SJCRH30 (cell line): Measurements from ENCODE around the gene ARHGAP21. TPM values are rescaled to one million over a fixed set of nuclear protein-coding genes. Genes with fewer than 3 reads are reported as not detected.
A peak's percentile ranks its signal among the peaks of the same experiment; 100 is the strongest.
"Not testable (repeated sequence)": the region's sequence is repeated elsewhere in the genome, so short reads cannot be mapped to it uniquely, and the experiment has no call there.

Experiments used
- DNase-seq, 2 experiments: peaks; one replicate each; pipeline ENCODE4 v3.0.0-alpha.2; 2015 to 2020
- H3K27ac ChIP-seq: fragments of 250-450 bp; sonication (Bioruptor Pico); 2 replicates; pipeline ENCODE4 v1.5.1; 2020; ENCODE audit warnings: mild to moderate bottlenecking, moderate library complexity
- H3K27me3 ChIP-seq: fragments of 250-450 bp; sonication (Bioruptor Pico); 2 replicates; pipeline ENCODE4 v1.5.1; 2020; ENCODE audit warnings: mild to moderate bottlenecking, moderate library complexity
- H3K36me3 ChIP-seq: fragments of 250-450 bp; sonication (Bioruptor Pico); 2 replicates; pipeline ENCODE4 v1.5.1; 2020; ENCODE audit warnings: mild to moderate bottlenecking, moderate library complexity
- H3K4me1 ChIP-seq: fragments of 250-450 bp; sonication (Bioruptor Pico); 2 replicates; pipeline ENCODE4 v1.5.1; 2020; ENCODE audit warnings: mild to moderate bottlenecking, moderate library complexity
- H3K4me3 ChIP-seq: fragments of 250-450 bp; sonication (Bioruptor Pico); 2 replicates; pipeline ENCODE4 v1.5.1; 2020; ENCODE audit warnings: mild to moderate bottlenecking, moderate library complexity
- H3K9me3 ChIP-seq: fragments of 250-450 bp; sonication (Bioruptor Pico); replicated peaks from 2 replicates; pipeline ENCODE4 v1.5.1; 2020; ENCODE audit warnings: mild to moderate bottlenecking, moderate library complexity
- total RNA-seq: library from RNA; depleted of rRNA; stranded (reverse); fragments of >200 nt; shearing (Covaris generic); gene quantifications from 2 replicates; pipeline ENCODE4 v1.2.3, GENCODE V29; 2014

Gene ARHGAP21
- total RNA-seq, 1 experiment from 2014 or later = 48.7 TPM

DNA sequence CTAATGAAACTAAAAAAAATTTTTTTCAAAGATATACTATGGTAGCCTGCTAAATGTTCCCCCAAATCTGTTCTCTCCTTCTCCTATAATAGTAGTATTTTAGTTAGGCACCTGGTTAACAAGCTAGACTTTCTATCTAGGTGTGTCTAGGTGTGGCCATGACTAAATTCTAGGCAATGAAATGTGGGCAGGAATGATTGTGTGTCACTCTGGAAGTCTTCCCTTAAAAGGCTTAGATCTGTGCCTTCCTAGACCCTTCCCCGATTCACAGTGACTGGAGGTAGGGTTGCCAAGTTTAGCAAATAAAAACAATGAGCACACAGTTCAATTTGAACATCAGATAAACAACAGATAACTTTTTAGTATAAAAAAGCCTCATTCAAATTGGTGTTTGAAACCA, 8.3 kb upstream of the ARHGAP21 start:
- Histone ChIP-seq H3K9me3 (no peaks in the 10 kb centered on the region), H3K36me3 (no peaks in the 10 kb centered on the region), H3K27me3 (no peaks in the 10 kb centered on the region), H3K4me1 (no peaks in the 10 kb centered on the region), H3K27ac (no peak overlapping the region), H3K4me3 (no peak overlapping the region)
- DNase-seq = no peak

DNA sequence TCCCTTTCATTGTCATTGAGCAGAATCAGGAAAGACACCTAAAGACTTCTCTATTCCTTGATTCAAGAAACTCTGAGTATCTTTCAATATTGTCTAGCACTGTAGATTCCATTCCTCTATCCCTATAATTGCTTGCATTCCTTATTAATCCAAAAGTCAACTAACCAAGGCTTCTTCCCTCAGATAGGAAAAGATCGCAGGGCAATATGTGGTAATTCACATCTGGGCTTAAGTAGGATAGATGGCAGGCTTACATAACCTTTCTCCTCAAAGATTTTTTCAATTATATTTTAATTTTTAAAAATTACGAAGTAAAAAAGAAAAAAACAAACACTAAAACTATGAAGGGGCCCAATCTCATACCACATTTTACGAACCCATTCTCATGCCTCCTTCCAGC, 7.1 kb upstream of the ARHGAP21 start:
- H3K36me3 ChIP-seq = no peaks in the 10 kb centered on the region
- no peaks in the 10 kb centered on the region for H3K9me3 ChIP-seq
- DNase-seq = no peak
- H3K4me3 ChIP-seq = no peak overlapping the region
- H3K27ac ChIP-seq = no peak overlapping the region
- no peaks in the 10 kb centered on the region for H3K27me3 ChIP-seq
- H3K4me1 ChIP-seq = no peaks in the 10 kb centered on the region

DNA sequence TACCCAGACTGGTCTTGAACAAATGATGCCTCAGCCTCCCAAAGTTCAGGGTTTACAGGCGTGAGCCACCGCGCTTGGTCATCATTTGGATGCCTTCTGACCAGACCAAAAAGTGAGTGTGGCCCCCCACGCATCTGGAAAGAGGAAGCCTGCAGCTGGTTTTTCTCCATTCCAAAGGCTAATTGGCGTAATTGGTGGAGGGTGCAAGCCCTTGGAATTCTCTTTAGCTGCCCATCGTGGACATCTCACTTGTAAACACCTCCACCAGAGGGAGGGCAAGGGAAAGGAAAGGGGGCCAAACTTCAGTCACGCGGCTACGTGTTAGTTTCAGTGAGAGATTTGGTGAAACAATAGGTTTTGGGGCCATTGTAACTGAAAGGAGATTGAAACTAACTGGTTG, 4.1 kb upstream of the ARHGAP21 start:
- no peak overlapping the region for H3K27ac ChIP-seq
- H3K4me1 ChIP-seq = no peaks in the 10 kb centered on the region
- H3K4me3 ChIP-seq = no peak overlapping the region
- H3K27me3 ChIP-seq = no peaks in the 10 kb centered on the region
- no peaks in the 10 kb centered on the region for H3K36me3 ChIP-seq
- DNase-seq = no peak
- H3K9me3 ChIP-seq = no peaks in the 10 kb centered on the region

DNA sequence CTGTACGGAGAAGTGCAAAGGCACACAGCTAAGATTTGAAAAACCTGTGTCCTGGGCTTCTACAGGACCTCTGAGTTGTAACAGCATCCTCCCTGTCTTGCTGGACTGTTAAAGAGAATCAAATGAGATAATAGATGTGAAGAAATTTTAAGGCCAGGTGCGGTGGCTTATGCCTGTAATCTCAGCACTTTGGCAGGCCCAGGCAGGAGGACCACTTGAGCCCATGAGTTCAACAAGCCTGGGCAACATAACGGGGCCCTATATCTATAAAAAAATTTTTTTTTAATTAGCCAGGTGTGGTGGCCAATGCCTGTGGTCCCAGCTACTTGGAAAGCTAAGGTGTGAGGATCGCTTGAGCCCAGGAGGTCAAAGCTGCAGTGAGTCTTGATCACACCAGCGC, 2.9 kb upstream of the ARHGAP21 start:
- DNase-seq = no peak
- Histone ChIP-seq H3K4me3 (no peak overlapping the region), H3K27ac (no peak overlapping the region), H3K4me1 (no peaks in the 10 kb centered on the region), H3K9me3 (no peaks in the 10 kb centered on the region), H3K27me3 (no peaks in the 10 kb centered on the region), H3K36me3 (no peaks in the 10 kb centered on the region)

DNA sequence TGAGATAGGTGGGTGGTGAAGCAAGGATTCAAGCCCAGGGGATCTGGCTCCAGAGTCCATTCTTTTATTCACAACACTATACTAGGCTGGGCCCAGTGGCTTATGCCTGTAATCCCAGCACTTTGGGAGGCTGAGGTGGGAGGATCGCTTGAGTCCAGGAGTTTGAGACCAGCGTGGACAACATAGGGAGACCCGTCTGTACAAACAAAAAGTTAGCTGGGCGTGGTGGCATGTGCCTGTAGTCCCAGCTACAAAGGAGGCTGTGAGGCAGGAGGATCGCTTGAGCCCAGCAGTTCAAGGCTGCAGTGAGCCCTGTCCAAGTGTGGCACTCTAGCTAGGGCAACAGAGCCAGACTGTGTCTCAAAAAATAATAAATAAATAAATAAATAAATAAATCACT, 2.3 kb upstream of the ARHGAP21 start:
- not testable (repeated sequence) for H3K4me3 ChIP-seq, H3K4me1 ChIP-seq, H3K9me3 ChIP-seq, DNase-seq, H3K27me3 ChIP-seq, H3K27ac ChIP-seq, H3K36me3 ChIP-seq

DNA sequence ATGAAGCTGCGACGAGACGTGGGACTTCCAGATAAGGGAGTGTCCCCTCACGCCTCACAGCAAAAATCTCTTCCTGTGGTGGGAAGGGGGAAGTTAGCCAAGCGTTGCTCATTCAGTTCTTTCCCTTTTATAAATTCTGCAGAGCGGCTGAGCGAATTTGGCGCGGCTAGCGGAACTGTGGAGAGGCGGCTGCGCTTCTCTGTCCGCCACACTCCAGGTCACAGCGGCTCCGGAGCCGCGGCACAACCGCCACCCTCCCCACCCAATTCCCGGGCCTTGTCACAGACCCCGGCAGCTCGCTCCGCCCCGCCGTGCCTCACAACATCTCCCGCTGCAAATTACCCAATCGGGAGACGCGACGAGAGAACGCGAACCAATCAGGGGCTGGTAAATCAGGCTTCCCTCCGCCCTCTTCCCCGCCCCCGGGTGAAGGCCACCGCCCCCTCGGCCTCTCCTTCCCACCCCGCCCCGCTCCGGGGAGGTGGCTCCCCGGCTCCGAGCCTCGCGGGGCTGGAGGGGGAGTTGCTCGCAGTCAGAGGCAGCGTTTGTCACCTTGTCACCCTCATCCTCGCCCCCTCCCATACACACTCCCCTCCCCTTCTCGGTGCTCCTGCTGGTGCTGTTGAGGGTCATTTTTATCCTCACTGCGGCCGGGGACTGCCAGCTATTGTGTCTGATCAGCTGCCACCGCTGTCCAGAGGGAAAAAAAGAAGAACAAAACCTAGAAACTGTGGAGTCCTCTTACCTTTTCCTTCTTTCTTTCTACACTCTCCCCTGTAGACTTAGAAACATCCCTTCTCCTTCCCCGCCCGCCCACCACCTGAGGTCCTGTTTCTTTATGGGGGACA, 918 bp upstream of the ARHGAP21 start:
- no peaks in the 10 kb centered on the region for H3K9me3 ChIP-seq
- H3K4me3 ChIP-seq = peak overlapping the region; percentile 98
- peaks cover 10% of the 10 kb centered on the region for H3K4me1 ChIP-seq
- H3K27ac ChIP-seq = peak overlapping the region; percentile 32
- peak; percentile 96 to 98 for DNase-seq
- no peaks in the 10 kb centered on the region for H3K27me3 ChIP-seq
- no peaks in the 10 kb centered on the region for H3K36me3 ChIP-seq

DNA sequence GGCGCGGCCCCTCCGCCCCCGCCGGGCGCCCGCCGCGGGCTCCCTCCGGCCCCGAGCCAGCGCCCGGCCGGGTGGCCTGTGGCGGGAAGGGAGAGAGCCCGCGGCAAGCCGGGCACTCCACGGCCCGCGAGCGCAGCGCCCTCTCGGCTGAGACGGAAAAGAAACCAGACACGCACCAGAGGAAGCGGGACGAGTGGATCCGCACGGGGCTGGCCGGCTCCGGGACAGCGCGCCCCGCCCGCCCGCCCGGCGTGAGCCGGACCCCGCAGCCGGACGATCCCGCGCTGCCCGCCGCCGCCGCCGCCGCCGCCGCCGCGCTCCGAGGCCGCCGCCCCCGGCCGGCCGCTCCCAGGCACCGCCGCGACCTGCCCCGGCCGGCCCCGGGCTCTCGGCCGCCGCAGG, 300 bp downstream of the ARHGAP21 start:
- DNase-seq = peak in 1 of 2 experiments; percentile 41
- no peak overlapping the region; the same call in 1 of the 2 replicates for H3K27ac ChIP-seq
- H3K27me3 ChIP-seq = no peaks in the 10 kb centered on the region
- H3K4me1 ChIP-seq = peaks cover 21% of the 10 kb centered on the region
- no peaks in the 10 kb centered on the region for H3K36me3 ChIP-seq
- H3K4me3 ChIP-seq = peak overlapping the region; percentile 98
- H3K9me3 ChIP-seq = no peaks in the 10 kb centered on the region

DNA sequence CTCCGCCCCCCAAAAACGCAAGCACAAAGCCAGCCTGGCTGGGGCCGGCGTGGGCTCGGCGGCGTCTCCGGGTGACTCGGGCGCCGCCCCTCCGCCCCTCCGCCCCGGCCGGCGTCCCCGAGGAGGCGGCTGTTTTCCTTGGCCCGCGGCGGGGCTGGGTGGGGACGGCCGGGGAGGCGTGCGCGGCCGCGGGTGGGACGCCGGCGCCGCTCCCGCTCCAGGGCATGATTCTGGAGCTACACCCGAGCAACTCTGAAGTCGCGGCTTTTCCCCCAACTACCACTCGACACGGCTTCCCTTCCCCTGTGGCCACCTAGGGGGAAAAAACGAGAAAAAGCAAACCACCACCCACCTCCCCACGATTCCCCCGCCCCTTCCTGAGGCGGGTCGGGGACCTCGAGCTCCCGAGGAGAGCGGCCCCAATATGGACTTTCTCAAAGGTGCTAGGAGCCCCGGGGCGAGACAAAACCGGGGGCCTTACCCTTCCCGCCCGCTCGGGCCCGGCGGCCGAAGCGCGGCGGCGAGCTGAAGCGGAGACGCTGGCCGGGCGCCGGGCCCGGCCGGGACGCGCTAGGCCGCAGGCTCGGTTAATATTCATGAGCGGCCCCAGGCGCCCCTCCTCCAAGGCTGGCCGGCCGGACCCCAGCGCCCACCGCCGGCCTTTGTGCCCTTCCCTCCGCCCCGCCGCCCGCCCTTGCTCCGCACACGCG, 856 bp downstream of the ARHGAP21 start:
- peak; percentile 62 to 72 for DNase-seq
- no peaks in the 10 kb centered on the region for H3K36me3 ChIP-seq

DNA sequence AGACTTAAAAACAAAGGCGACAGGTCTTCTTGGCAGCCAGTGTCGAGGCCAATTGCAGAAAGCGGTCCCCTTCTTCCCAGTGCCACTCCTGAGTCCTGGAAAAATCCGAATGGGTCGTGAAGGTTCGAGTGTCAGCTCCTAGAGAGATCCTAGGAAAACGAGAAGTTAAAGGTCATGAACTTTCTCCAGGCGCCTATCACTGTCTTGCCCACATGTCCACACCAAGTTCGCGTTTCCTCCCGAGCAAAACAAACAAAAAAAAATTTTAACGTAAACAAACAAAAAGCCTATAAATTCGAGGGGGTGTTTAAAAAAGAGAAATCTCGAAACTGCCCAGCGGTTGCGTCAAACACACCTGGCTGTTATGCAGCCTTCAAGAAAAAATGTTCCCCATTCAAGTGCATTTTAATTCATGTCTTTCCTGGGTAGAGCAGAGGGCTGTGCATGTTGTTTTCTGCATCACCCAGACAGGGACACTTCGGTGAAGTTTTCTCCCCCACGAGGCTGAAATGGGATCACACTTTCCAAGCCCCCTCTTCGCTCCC, 1.5 kb downstream of the ARHGAP21 start:
- DNase-seq = no peak
- peak overlapping the region; percentile 98 for H3K4me3 ChIP-seq
- no peaks in the 10 kb centered on the region for H3K27me3 ChIP-seq
- peak overlapping the region; percentile 85; the same call in 1 of the 2 replicates for H3K27ac ChIP-seq
- no peaks in the 10 kb centered on the region for H3K36me3 ChIP-seq
- peaks cover 21% of the 10 kb centered on the region for H3K4me1 ChIP-seq
- H3K9me3 ChIP-seq = no peaks in the 10 kb centered on the region

More for the DNA sequence above, 856 bp downstream of the ARHGAP21 start:
- H3K27me3 ChIP-seq = no peaks in the 10 kb centered on the region
- H3K4me3 ChIP-seq = peak overlapping the region; percentile 98
- peak overlapping the region; percentile 85 for H3K27ac ChIP-seq
- peaks cover 21% of the 10 kb centered on the region for H3K4me1 ChIP-seq
- H3K9me3 ChIP-seq = no peaks in the 10 kb centered on the region

DNA sequence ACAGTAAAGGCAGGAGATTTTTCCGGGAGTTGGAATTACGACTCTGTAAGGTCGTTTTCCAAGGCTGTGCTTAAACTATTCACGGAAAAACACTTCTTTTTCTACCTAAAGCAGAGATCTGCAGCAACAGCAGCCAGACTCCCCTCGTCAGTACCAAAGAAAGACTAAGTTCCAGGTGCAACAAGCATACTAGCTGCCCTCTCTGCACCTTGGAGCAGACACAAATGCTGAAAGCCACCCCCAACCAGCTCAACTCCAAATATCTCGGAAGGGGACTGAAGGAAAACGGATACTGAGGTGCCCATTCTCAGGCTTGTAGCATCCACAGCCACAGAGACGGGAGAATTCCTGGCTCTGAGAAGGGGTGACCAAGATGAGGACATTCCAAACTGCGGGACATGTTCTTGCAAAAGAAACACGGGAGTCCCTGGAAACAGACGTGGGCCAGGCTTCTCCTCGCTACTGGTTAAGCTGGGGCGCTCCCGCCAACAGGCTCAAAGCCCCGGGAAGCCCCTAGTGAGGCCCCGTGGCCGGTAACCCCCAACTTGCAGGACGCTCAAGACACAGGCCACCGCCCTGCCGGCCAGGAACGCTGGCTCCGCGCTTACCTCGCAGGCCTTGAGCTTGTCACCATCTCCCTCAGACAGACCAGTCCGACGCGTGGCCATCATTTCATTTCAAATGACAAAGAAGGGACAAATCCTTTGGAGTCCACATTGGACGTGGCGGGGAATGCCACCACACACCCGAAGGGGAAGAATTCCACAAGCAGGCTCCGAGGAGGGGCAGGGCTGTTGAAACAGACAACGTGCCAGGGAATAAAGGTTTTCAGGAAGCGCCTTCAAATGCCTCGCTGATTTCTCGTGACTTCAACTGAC, 2.2 kb downstream of the ARHGAP21 start:
- peaks cover 21% of the 10 kb centered on the region for H3K4me1 ChIP-seq
- H3K9me3 ChIP-seq = no peaks in the 10 kb centered on the region
- peak; percentile 7 to 11 for DNase-seq
- H3K27ac ChIP-seq = no peak overlapping the region
- no peaks in the 10 kb centered on the region for H3K27me3 ChIP-seq
- peak overlapping the region; percentile 98 for H3K4me3 ChIP-seq
- no peaks in the 10 kb centered on the region for H3K36me3 ChIP-seq

DNA sequence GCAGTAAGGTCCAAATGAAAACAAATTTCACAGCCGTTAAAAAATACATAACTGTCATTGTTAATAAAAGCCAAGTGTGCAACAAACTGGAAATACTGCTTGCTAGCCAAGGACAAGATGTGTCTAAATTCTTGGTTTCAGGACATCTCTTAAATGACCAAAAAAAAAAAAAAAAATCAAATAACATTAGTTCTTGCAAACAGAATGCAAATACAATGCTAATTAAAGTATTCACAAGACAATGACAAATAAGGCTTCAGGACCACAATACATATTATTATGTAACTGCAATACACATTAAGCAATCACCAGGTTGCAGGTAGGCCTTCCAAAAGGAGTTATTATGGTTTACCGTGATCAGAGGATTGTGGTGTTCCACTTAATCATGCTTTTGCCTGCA, 3.6 kb downstream of the ARHGAP21 start:
- Histone ChIP-seq H3K27me3 (no peaks in the 10 kb centered on the region), H3K4me3 (no peak overlapping the region), H3K4me1 (peaks cover 21% of the 10 kb centered on the region), H3K36me3 (no peaks in the 10 kb centered on the region), H3K27ac (no peak overlapping the region), H3K9me3 (no peaks in the 10 kb centered on the region)
- DNase-seq = no peak

DNA sequence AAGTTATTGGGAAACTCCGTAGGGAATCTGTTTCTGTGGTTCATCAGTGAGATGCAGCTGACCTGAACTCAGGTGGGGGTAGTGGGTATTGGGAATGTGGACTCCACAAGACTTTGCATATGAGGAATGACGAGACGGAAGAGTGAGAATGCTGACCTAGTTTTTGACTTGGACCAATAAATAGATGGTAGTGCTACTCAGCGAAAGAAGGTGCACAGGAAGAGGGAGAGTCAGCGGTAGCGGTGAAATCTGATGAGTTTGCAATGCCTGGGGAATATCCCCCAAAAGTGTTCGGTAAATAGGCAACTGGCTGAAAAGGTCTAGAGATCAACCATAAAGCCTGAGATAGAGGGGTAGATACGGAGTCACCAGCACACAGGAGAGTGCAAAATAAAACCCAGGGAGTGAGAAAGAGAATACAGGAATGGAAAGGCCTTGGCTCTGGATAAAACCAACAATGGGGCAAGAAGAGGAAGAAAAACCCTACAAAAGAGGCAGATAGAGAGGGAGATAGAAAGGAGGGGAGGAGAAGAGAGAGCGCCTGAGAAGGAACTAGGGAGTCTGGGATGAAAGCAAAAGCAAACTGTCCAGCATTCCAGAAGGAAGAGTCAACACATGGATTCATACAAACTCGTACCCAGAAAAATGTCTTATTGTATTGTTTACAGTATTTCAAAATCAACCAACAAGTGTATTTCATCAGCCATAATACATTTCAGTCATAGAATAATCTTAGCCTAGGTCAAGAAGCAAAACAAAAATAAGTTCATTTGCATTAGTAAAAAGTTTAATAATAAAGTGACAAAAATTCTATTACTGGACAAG, 5.4 kb downstream of the ARHGAP21 start:
- H3K27ac ChIP-seq = no peak overlapping the region
- no peaks in the 10 kb centered on the region; the same call in 1 of the 2 replicates for H3K36me3 ChIP-seq
- no peak for DNase-seq
- no peak overlapping the region for H3K4me3 ChIP-seq
- H3K9me3 ChIP-seq = no peaks in the 10 kb centered on the region
- no peaks in the 10 kb centered on the region for H3K27me3 ChIP-seq
- peaks cover 21% of the 10 kb centered on the region for H3K4me1 ChIP-seq

DNA sequence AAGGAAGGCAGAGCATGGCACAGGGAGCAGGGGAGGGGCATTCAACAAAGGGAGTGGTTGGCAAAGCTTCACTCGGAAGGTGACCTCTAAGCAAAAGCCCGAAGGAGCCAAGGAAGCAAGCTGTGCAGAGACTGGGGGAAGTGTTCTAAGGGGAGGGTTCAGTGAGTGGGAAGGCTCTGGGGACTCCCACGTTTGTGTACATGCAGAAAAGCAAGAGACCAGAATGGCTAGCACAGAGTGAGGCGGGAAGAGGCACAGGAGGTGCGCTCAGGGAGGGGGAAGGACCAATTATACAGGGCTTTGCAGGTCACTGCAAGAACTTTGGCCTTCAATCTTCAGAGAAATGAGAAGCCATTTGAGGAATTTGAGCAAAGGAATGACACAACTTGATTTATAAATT, 7.4 kb downstream of the ARHGAP21 start:
- Histone ChIP-seq H3K27me3 (no peaks in the 10 kb centered on the region), H3K4me1 (peaks cover 21% of the 10 kb centered on the region), H3K27ac (no peak overlapping the region), H3K9me3 (no peaks in the 10 kb centered on the region), H3K4me3 (no peak overlapping the region), H3K36me3 (no peaks in the 10 kb centered on the region; the same call in 1 of the 2 replicates)
- no peak for DNase-seq
